GM21528 (cell line): ENCODE measurements around the gene SMO.
"Not testable (repeated sequence)": the region's sequence is repeated elsewhere in the genome, so short reads cannot be mapped to it uniquely, and the experiment has no call there.

ENCODE experiments used
- ATAC-seq: cut with Tn5 transposase; IDR thresholded peaks from one replicate; pipeline ENCODE4 v1.9.1; 2021; ENCODE audit warnings: mild to moderate bottlenecking, moderate library complexity; ENCODE audit not compliant: unreplicated experiment, low FRiP score

Gene SMO

GRCh38 chr7:129169171-129169671 is 19.2 kb upstream of the SMO start:
- ATAC-seq: peak; percentile 31

- ATAC-seq: peak; percentile 71
These were observed 18.6 kb upstream of the SMO start for GRCh38 chr7:129169686-129170440.

GRCh38 chr7:129170441-129171021 is 17.9 kb upstream of the SMO start:
- no peak for ATAC-seq

- not testable (repeated sequence) for ATAC-seq
These were observed 14.6 kb upstream of the SMO start for GRCh38 chr7:129173861-129174260.

GRCh38 chr7:129176916-129177710 is 11.3 kb upstream of the SMO start:
- ATAC-seq: no peak

- ATAC-seq: no peak
These were observed 3.3 kb upstream of the SMO start for GRCh38 chr7:129184981-129185670.

- no peak for ATAC-seq
These were observed 1.6 kb upstream of the SMO start for GRCh38 chr7:129186749-129187260.

- no peak for ATAC-seq
These were observed 607 bp upstream of the SMO start for GRCh38 chr7:129187681-129188371.

GRCh38 chr7:129188892-129189660 is 643 bp downstream of the SMO start:
- ATAC-seq: no peak

- ATAC-seq: no peak
These were observed 1.4 kb downstream of the SMO start for GRCh38 chr7:129189661-129190310.

GRCh38 chr7:129191272-129191671 is 2.8 kb downstream of the SMO start:
- ATAC-seq: no peak

GRCh38 chr7:129193892-129194291 is 5.5 kb downstream of the SMO start:
- no peak for ATAC-seq

GRCh38 chr7:129197771-129198170 is 9.3 kb downstream of the SMO start:
- no peak for ATAC-seq

- ATAC-seq: no peak
These were observed 11.0 kb downstream of the SMO start for GRCh38 chr7:129199406-129199805.

- ATAC-seq: no peak
These were observed 13.8 kb downstream of the SMO start for GRCh38 chr7:129202058-129202777.

- no peak for ATAC-seq
These were observed 14.8 kb downstream of the SMO start for GRCh38 chr7:129203050-129203741.

- no peak for ATAC-seq
These were observed 16.8 kb downstream of the SMO start for GRCh38 chr7:129205126-129205818.
